ENCODE results near the gene VEZT.
"Not testable (repeated sequence)": the region's sequence is repeated elsewhere in the genome, so short reads cannot be mapped to it uniquely, and the experiment has no call there.

DNA sequence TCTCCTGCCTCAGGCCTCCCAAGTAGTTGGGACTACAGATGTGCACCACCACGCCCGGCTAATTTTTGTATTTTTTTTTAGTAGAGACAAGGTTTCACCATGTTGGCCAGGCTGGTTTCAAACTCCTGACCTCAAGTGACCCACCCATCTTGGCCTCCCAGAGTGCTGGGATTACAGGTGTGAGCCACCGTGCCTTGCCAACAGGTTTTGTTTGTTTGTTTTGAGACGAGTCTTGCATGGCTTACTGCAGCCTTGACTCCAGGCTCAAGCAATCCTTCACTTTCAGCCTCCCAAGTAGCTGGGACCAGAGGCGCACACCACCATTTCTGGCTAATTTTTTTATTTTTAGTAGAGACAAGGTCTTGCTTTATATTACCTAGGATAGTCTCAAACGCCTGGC, 23.5 kb downstream of the VEZT start:
- not testable (repeated sequence) for TF ChIP-seq REST (IDR thresholded peaks at IDR 0.05; ENCODE audit: low read depth, low read length); TAF1 (IDR thresholded peaks at IDR 0.05; ENCODE audit: borderline replicate concordance, low read depth, low read length); FOSL2 (IDR thresholded peaks at IDR 0.05; ENCODE audit: borderline replicate concordance, low read depth); YY1 (IDR thresholded peaks at IDR 0.05; ENCODE audit: low read depth)
- TF ChIP-seq, protein P1, sequence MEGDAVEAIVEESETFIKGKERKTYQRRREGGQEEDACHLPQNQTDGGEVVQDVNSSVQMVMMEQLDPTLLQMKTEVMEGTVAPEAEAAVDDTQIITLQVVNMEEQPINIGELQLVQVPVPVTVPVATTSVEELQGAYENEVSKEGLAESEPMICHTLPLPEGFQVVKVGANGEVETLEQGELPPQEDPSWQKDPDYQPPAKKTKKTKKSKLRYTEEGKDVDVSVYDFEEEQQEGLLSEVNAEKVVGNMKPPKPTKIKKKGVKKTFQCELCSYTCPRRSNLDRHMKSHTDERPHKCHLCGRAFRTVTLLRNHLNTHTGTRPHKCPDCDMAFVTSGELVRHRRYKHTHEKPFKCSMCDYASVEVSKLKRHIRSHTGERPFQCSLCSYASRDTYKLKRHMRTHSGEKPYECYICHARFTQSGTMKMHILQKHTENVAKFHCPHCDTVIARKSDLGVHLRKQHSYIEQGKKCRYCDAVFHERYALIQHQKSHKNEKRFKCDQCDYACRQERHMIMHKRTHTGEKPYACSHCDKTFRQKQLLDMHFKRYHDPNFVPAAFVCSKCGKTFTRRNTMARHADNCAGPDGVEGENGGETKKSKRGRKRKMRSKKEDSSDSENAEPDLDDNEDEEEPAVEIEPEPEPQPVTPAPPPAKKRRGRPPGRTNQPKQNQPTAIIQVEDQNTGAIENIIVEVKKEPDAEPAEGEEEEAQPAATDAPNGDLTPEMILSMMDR (IDR thresholded peaks at IDR 0.05), result not testable (repeated sequence)
